ENCODE measurements around the gene TMEM209.
"Not testable (repeated sequence)": the region's sequence is repeated elsewhere in the genome, so short reads cannot be mapped to it uniquely, and the experiment has no call there.

Gene TMEM209

DNA sequence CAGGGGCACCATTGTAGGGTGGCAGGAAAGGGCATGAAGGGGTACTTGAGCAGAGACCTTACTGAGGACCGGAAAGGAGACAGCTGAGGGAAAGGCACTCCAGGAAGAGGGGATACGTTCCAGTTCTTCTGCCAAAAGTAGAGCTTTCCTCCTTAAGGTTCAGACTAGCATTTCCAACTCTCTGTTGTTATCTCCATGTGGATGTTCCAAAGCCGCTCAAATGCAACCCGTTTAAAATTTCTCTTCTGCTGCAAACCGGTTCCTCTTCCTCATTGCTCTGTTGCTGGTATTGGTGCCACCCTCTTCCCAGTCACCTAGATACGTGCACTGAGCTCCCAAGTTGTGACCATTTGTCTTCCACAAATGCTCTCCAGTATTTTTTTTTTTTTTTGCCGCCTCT lies 47.5 kb downstream of the TMEM209 start:
- DNase-seq = no peak

DNA sequence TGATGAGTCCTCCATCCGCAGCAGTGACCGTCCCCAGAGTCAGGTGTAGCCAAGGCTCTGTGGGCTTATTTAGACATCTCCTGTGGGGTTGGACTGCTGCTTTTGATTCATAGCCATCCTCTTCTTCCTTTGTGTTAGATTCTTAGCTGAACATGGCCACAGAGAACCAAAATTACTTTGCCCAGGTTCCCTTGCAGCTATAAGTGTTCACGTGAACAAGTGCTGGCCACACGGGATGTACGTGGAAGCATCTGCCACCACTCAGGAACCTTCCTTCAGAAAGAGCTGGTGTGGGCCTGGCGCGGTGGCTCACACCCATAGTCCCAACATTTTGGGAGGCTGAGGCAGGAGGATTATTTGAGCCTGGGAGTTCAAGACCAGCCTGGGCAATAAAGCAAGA lies 49.1 kb downstream of the TMEM209 start:
- no peak for DNase-seq

DNA sequence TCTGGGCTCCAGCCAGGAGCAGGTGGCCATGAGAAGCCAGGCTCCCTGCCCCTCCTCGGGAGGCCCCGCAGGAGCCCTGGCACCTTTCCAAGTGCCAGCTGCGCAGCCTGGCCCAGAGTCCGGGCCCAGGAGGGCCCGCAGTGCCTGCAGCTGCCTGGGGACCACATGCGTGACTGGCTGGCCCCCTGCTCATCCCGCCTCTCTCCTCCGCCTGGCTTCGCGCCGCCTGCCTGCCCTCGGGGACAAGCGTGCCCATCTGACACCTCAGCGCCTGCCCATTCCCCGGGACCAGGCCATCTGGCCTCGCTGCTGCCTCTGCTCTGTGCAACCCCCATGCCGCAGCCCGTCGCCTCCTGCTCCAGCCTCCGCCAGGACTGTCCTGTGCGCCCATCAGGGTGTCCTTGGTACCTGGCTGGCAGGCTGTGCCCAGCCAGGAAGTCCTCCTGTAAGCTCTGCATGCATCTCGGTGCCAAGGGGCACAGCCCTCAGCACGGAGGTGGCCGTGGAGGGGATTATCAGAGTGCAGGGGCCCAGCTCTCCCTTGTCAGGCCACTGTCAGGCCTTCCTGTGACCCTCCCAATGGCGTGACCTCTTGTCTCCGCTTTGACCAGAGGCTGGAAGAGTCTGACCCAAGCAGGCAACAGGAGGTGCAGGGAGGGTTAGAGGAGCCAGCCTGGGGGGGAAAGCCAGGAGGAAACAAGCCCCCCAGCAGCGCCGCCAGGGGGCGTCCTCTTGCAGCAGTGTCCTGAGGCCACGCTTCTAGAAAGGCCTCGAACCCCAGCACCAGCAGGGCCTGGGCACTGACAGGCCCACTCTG lies 50.5 kb downstream of the TMEM209 start:
- no peak for DNase-seq

DNA sequence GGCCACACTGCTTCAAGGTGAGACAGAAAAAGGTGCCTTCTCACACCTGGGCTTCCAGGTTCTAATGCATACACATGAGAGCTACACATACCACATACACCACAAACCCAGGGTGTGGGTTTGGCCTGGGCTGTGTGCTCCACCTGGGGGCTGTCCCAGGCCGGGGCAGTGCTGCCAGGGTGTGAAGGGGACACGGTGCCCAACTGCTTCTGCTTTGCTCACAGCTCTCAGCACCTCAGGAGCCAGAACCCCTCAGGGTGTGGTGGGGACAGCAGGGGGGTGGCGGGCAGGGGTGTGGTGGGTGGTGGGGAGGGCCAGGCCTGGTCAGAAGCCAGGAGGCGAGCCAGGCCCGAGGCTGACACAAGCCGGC lies 51.1 kb downstream of the TMEM209 start:
- no peak for DNase-seq

DNA sequence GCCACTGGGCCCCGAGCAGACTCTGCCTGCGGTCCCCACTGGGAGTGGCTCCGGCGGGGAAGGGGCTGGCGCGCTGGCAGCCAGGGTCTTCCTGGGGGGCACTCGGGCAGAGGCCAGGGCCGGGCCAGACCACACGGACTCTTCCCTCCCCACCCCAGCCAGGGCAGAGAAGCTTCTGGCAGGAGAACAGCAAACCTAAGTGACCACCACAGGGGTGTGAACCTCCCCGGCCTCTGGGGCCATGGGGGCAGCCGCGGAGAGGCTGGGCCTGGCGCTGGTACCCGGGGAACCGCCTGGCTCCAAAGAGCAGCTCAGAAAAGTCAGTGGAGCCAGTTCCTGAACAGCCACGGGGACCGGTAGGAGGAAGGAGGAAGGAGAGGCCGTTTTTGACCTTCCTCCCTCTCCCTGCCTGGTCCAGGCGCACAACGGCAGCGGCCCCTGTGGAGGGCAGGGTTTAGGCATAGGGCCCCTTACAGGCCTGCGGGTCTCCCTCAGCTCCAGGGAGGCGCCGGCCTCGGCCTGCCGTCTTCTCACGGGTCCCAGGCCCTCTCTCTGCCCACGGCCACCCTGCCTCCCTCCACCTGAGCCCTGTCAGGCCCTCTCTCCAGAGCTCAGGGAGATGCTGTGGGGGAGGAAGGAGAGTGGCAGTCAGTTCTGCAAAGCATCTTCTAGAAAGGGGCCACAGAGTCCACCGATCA lies 51.8 kb downstream of the TMEM209 start:
- no peak for DNase-seq

DNA sequence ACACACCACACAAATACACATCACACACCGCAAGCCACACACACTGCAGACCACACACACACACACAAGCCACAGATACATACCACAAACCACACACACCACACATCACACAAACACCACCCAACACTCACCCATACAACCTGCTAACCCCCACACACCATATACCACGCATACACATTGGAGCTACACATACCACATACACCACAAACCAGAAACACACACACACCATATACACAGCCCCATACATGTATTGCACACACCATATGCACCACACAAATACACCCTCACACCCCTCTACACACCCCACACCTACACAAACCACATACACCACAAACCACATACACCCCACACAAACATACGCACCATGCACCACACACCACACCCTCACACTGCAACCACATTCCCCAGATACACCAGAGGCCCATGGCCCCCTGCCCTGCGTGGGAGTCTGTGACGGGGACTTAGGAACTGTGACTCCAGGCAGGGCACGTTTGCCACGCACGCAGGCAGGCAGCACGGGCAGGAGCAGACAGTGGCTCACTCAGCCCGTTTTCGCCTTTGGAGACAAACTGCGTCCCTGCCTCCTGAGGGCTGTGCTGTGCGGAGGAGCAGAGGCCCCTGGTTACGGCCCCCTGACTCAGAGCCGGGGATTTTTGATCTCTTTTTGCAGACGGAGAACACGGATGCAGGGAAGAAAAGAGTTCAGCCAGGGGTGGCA lies 52.6 kb downstream of the TMEM209 start:
- DNase-seq = no peak

DNA sequence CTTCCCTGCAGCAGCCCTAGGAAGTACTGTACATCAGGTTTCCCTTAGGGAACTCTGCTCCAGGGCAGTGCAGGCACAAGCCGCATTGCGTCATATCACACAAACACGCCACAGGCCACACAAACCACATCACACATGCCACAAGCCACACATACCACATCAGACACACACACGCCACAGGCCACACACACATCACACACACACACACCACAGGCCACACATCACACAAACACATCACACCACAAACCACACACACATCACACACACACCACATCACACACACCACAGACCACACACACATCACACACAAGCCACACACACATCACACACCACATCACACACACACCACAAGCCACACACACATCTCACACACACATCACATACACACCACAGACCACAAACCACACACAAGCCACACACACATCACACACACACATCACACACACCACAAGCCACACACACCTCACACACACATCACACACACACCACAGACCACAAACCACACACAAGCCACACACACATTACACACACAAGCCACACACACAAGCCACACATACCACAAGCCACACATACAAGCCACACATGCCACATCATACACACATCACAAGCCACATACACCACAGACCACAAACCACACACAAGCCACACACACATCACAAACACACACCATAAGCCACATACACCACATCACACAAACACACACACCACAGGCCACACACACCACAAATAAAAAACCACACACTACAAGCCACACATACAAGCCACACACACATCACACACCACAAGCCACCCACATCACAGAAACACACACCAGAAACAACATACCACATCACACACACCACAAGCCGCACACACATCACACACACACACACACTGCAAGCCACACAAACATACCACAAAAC lies 53.4 kb downstream of the TMEM209 start:
- no peak for DNase-seq

DNA sequence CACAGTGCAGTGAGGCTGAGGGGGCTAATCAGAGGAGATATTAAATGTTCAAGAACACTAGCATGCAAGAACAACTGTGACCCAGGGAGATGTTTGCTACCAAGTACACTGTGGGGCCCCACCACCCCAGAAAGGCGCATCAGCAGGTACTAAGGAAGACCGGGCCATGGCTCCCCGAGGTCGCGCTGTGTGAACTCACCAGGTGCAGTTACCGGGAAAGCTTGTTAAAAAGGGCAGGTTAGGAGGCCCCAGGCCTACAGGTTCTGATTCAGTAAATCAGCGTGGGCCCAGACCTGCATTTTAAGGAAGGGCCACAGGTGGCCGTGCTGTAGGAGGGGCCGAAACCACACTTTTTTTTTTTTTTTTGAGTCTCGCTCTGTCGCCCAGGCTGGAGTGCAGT lies 54.6 kb downstream of the TMEM209 start:
- no peak for DNase-seq

DNA sequence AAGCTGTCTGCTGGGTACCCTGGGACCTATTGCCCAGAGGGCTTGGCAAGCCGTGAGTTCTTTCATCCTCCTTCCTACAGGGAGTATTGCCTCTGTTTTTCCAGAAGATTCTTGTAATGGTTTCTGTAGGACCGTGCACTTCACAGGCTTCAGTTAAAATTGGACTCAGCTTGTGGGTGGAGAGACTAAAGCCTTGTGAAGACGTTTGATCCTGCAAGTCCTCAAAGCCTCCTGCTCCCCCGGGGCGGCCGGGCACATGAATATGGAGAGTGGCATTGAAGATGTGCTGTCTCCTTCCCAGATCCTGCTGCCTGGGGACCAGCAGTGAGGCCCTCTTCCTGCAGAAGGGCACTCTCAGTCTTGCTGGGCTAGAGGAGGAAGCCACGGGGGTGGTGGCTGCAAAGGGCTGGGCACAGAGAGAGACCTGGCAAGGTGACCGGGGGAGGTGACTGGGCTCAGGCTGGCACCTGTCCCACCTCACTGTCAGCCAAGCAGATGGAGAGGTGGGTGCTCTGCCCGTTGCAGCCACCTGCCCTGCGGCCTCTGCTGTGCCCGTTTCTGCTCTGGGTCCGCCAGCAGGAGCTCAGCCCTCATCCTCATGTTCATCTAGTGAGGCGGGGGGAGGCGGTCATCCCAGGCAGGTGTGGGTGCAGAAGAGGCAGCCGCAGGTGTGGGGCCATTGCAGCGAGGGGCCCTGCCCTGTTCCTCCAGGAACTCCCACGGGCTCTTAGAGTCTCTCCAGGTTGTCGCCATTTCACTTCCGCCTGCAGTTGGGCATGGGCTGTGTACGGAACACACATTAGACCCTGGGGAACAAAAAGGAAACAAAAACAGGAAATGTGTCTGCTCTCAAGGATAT lies 55.7 kb downstream of the TMEM209 start:
- no peak for DNase-seq

DNA sequence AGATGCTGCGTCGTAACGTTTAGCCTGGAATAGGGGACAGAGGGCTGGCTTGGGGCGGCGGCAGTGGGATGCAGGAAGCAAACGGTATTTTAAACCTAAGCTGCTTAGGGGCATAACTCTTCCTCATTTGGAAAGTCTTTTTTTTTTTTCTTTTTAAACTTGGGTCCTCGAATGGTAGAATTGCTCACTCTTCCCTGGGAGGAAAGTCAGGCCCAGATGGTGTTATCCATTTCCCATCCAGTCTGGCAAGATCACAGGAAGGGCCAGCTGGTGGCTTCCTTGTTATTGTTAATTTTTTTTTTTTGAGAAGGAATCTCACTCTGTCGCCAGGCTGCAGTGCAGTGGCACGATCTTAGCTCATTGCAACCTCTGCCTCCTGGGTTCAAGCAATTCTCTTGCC lies 56.6 kb downstream of the TMEM209 start:
- DNase-seq = no peak

DNA sequence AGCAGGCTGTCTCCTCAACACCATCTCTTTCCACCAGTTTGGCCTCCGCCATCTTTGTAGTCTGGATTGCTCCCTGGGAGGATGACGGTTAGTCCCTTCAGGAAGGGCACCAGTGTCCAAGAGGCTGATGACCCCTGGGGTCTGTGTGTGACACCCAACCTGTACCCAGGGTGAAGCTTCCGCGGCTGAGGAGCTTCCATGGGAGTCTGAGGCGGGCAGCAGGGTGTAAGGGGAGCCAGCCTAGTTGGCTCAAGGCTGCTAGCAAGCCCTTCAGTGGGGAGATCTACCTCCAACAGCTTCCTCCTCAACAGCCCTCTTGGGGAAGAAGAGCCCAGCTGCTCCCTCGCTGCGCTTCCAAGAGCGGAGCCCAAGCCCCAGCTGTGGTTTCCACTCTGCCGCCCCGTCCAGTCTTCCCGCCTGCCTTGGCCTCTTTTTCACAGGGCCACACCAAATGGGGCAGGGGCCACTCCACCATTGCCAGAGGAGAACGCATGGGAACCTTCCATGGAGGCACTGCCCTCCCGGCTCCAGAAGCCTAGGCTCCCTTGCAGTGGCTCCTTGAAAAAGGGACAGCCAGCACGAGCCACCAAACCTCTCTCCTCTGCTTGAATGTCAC lies 57.4 kb downstream of the TMEM209 start:
- DNase-seq = no peak

DNA sequence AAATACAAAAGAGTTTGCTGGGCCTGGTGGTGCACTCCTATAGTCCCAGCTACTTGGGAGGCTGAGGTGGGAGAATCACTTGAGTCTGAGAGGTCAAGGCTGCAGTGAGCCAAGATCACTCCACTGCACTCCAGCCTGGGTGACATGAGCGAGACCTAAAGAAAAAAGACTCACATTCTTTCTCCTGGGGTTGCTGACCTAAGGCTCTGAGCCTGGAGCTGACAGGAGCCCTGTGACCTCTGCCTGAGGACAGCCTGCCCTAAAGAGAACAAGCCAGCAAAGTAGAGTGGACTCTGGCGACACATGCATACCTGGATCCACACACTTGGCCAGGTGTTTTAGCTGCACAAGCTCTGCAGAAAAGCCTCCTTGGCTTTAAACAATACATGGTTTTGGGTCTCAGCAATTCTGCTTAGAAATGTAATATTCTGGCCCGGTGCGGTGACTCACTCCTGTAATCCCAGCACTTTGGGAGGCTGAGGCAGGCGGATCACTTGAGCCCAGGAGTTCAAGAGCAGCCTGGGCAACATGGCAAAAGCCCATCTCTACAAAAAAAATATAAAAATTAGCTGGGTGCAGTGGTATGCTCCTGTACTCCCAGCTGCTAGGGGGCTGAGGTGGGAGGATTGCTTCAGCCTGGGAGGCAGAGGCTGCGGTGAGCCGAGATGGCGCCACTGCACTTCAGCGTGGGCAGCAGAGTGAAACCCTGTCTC lies 58.4 kb downstream of the TMEM209 start:
- DNase-seq = no peak

DNA sequence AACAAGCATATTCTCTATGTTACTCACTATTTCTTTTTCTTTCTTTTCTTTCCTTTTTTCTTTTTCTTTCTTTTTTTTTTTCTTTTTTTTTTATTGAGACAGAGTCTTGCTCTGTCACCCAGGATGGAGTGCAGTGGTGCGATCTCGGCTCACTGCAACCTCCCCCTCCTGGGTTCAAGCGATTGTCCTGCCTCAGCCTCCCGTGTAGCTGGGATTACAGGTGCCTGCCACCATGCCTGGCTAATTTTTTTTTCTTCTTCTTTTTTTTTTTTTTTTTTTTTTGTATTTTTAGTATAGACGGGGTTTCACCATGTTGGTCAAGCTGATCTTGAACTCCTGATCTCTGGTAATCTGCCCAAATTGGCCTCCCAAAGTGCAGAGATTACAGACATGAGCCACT lies 59.1 kb downstream of the TMEM209 start:
- not testable (repeated sequence) for DNase-seq

DNA sequence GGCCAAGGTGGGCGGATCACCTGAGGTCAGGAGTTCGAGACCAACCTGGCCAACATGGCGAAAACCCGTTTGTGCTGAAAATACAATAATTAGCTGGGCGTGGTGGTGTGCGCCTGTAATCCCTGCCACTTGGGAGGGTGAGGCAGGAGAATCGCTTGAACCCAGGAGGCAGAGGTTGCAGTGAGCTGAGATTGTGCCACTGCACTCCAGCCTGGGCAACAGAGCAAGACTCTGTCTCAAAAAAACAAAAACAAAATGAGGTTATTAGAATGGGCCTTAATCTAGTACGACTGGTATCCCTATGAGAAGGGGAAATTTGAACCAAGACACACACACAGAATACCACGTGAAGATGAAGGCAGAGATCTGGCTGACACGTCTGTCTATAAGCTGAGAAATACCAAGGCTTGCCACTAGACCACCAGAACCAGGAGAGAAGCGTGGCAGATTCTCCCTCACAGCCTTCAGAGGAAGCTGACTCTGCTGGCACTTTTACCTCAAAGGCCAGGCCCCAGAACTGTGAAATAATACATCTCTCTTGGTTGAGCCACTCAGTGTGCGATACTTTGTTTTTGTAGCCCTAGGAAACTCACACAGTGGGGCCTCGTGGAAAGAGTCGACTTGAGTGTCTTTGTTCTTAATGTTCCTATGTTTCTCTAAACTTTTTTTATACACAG lies 59.6 kb downstream of the TMEM209 start:
- DNase-seq = no peak

DNA sequence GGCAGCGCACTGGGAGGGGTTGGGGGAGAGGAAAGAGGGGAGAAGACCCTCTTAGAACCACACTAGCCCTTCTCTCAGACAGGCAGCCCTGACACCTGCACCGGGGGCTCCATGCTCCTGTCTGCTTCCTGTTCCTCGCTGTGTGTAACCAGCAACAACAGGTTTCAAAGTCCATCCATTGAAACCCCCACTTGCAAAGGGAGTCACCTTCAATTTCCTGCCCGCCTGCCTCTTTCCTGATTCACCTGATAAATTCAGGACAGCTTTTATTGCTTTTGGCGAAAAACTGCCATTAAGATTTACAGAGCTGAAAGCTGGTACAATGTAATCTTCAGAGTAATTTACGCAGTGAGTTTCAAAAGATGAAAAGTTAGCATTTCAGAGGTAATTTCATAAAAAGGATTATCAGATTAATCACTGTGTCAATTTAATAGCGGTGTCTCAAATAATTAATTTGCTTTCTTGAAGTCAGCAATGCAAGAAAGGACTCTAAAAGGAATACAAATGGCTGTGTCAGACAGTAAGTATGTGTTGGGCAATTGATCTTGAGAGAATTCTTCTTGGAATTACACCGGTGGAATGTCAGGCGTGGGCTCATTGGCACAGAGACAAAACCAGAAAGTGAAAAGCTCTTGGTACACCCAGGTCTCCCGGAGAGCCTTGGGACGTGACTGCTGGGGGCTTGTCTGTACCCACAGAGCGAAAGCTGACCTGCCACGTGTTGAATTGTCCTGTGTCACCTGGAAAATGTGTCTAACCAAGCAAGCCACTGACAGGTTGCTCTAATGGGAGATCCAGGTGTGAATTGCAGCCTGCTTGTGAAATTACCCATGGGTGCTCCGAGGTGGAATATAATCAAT lies 60.7 kb downstream of the TMEM209 start:
- no peak for DNase-seq

DNA sequence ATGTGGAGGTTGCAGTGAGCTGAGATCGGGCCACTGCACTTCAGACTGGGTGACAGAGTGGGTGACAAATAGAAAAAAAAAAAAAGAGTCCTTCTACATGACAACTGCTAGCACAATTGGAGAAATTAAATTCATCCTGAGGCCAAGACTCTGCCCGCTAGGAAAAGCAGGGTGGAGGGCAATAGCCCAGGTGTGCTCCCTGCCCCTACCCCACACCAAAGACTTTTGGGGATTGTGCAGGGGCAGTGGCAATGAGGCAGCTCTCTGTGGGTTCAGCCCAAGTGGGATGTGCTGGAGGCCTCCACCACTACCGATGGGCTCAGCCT lies 61.3 kb downstream of the TMEM209 start:
- no peak for DNase-seq

DNA sequence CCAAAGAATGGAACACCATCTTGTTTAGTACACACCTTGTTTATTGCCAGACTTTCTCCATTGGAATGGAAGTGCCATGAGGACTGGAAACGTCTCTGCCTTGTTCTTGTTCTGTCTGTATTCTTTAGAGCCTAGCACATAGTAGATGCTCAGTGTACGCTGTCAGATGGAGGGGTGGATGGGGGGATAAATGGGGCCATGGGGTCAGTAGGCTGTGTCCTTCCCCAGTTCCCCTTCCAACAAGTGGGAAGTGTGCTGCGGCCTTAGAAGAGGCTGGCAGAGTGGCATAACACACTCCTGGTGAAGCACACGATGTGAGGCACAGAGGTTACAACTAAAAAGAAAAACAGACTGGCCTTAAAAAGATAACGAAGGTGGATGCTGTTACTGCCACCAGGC lies 61.9 kb downstream of the TMEM209 start:
- no peak for DNase-seq

DNA sequence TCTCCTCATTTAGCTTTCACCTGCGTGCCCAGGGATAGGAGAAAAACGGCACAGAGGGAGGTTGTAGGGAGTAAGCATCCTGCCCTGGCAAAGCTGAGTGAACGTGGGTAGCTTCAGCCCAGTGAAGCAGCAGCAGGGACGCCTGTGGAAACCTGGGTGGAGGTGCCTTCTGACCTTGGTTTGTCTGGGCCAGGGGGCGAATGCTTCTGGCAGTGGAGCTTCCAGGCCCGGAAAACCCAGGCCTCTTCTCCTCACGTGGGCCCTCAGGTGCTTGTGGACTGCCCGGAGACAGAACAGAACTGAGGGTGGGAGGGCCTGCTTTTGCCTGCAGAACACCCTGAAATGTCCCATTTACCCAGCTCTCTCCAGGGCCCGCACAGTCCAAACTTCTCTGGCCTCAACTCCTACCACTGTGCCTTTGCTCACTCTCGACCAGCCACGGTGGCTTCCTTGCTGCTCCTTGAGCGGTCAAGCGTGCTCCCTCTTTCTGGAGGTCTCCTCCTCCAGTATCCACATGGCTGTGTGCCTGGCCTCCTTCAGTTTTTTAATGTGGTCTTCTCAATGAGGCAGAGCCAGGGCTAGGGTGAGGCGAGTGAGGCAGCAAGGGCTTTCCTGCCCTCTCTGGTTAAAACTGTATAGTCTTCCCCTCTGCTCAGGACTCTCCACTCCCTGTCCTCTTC lies 62.4 kb downstream of the TMEM209 start:
- no peak for DNase-seq
